ENCODE data around the gene INTS3. TPM values are rescaled to one million over a fixed set of nuclear protein-coding genes. Genes with fewer than 3 reads are reported as not detected.
A peak's percentile ranks its signal among the peaks of the same experiment; 100 is the strongest.
"Not testable (repeated sequence)": the region's sequence is repeated elsewhere in the genome, so short reads cannot be mapped to it uniquely, and the experiment has no call there.

Gene INTS3
- total RNA-seq, 1 experiment from 2014 or later, result 18.6 TPM

- DNase-seq (ENCODE audit: low spot score), result peak; percentile 1
Measured at GRCh38 chr1:153698923-153699714, 28.7 kb upstream of the INTS3 start.

- DNase-seq (ENCODE audit: low spot score), result no peak
Measured at GRCh38 chr1:153699768-153700167, 28.1 kb upstream of the INTS3 start.

GRCh38 chr1:153705484-153705883 is 22.4 kb upstream of the INTS3 start:
- DNase-seq (ENCODE audit: low spot score), result no peak

GRCh38 chr1:153711026-153711425 is 16.8 kb upstream of the INTS3 start:
- DNase-seq (ENCODE audit: low spot score), result no peak

GRCh38 chr1:153716211-153716610 is 11.6 kb upstream of the INTS3 start:
- not testable (repeated sequence) for DNase-seq (ENCODE audit: low spot score)

- no peak for DNase-seq (ENCODE audit: low spot score)
Measured at GRCh38 chr1:153717330-153717729, 10.5 kb upstream of the INTS3 start.

- no peak for DNase-seq (ENCODE audit: low spot score)
Measured at GRCh38 chr1:153723687-153724086, 4.2 kb upstream of the INTS3 start.

GRCh38 chr1:153724634-153725033 is 3.2 kb upstream of the INTS3 start:
- DNase-seq (ENCODE audit: low spot score), result not testable (repeated sequence)

GRCh38 chr1:153728305-153729066 is 636 bp downstream of the INTS3 start:
- DNase-seq (ENCODE audit: low spot score), result peak; percentile 51

- no peak for DNase-seq (ENCODE audit: low spot score)
Measured at GRCh38 chr1:153730468-153730988, 2.7 kb downstream of the INTS3 start.

- no peak for DNase-seq (ENCODE audit: low spot score)
Measured at GRCh38 chr1:153733970-153734369, 6.1 kb downstream of the INTS3 start.

GRCh38 chr1:153734396-153735089 is 6.7 kb downstream of the INTS3 start:
- no peak for DNase-seq (ENCODE audit: low spot score)

GRCh38 chr1:153735090-153735420 is 7.2 kb downstream of the INTS3 start:
- DNase-seq (ENCODE audit: low spot score), result no peak

GRCh38 chr1:153741986-153742385 is 14.1 kb downstream of the INTS3 start:
- DNase-seq (ENCODE audit: low spot score), result no peak

GRCh38 chr1:153742411-153743142 is 14.7 kb downstream of the INTS3 start:
- DNase-seq (ENCODE audit: low spot score), result no peak

GRCh38 chr1:153745417-153745816 is 17.6 kb downstream of the INTS3 start:
- DNase-seq (ENCODE audit: low spot score), result no peak

- no peak for DNase-seq (ENCODE audit: low spot score)
Measured at GRCh38 chr1:153746174-153746573, 18.3 kb downstream of the INTS3 start.

- DNase-seq (ENCODE audit: low spot score), result no peak
Measured at GRCh38 chr1:153748903-153749302, 21.1 kb downstream of the INTS3 start.

GRCh38 chr1:153749408-153750005 is 21.7 kb downstream of the INTS3 start:
- DNase-seq (ENCODE audit: low spot score), result peak; percentile 76

- DNase-seq (ENCODE audit: low spot score), result no peak
Measured at GRCh38 chr1:153750026-153750995, 22.5 kb downstream of the INTS3 start.
